Endodermal cell (in vitro differentiated cells): ENCODE measurements around the gene TOLLIP. TPM values are rescaled to one million over a fixed set of nuclear protein-coding genes. Genes with fewer than 3 reads are reported as not detected.

Experiments used
- DNase-seq: peaks from one replicate; pipeline ENCODE4 v3.0.0-alpha.2; 2017
- H3K27ac ChIP-seq: 2 replicates; pipeline ENCODE4 v1.5.1; 2013; ENCODE audit warnings: mild to moderate bottlenecking, low read depth, low read length, moderate library complexity
- H3K27me3 ChIP-seq: 2 replicates; pipeline ENCODE4 v1.6.1; 2013; ENCODE audit warnings: mild to moderate bottlenecking, low read length, moderate library complexity; ENCODE audit not compliant: insufficient read depth, control insufficient read depth, poor library complexity, severe bottlenecking
- H3K36me3 ChIP-seq: 2 replicates; pipeline ENCODE4 v1.7.0; 2013; ENCODE audit warnings: mild to moderate bottlenecking, low read length, moderate library complexity; ENCODE audit not compliant: control insufficient read depth, insufficient read depth
- H3K4me1 ChIP-seq: one replicate; pipeline ENCODE4 v1.7.0; 2013; ENCODE audit warnings: low read length; ENCODE audit not compliant: control insufficient read depth, insufficient read depth
- H3K4me3 ChIP-seq: 2 replicates; pipeline ENCODE4 v1.5.1; 2013; ENCODE audit warnings: mild to moderate bottlenecking, low read length, moderate library complexity
- H3K9ac ChIP-seq: 2 replicates; pipeline ENCODE4 v1.6.1; 2013; ENCODE audit warnings: mild to moderate bottlenecking, low read length, moderate library complexity; ENCODE audit not compliant: poor library complexity, severe bottlenecking; ENCODE audit errors: extremely low read depth
- H3K9me3 ChIP-seq: 2 replicates; pipeline ENCODE4 v1.6.1; 2013; ENCODE audit warnings: mild to moderate bottlenecking, low read length, moderate library complexity; ENCODE audit not compliant: control insufficient read depth
- H3K27ac Mint-ChIP-seq: 2 replicates; pipeline ENCODE4 v1.8.0; 2020; ENCODE audit warnings: mixed read lengths
- H3K27me3 Mint-ChIP-seq: 2 replicates; pipeline ENCODE4 v1.8.0; 2021; ENCODE audit warnings: mild to moderate bottlenecking, mixed read lengths; ENCODE audit not compliant: insufficient read depth
- H3K36me3 Mint-ChIP-seq: 2 replicates; pipeline ENCODE4 v1.8.0; 2020; ENCODE audit warnings: low read depth, mixed read lengths
- H3K4me1 Mint-ChIP-seq: 2 replicates; pipeline ENCODE4 v1.8.0; 2020; ENCODE audit warnings: mixed read lengths
- H3K4me3 Mint-ChIP-seq: 2 replicates; pipeline ENCODE4 v1.8.0; 2020; ENCODE audit warnings: mild to moderate bottlenecking, moderate library complexity, mixed read lengths
- H3K9me3 Mint-ChIP-seq: 2 replicates; pipeline ENCODE4 v1.8.0; 2020; ENCODE audit warnings: mild to moderate bottlenecking, mixed read lengths
- CTCF ChIP-seq: fragments of 200-600 bp; sonication (generic); conservative IDR thresholded peaks from 2 replicates; pipeline ENCODE4 v1.5.0; 2021; ENCODE audit warnings: antibody characterized with exemption, mild to moderate bottlenecking
- WGBS, 2 experiments: methylation state at CpG; one replicate each; pipeline versions ENCODE4 v1.1.5 to v1.1.7; 2013; ENCODE audit warnings: missing lambda C conversion rate in 2 of 2, mixed read lengths in 1 of 2; ENCODE audit not compliant: insufficient coverage in 1 of 2, insufficient read length in 1 of 2; 5-methylcytosine and 5-hydroxymethylcytosine counted together
- total RNA-seq, 2 donors: library from RNA; stranded (reverse); fragmentation: NEBNext Ultra II Directional in 1 of 2; extraction: Animal tissue kit (Norgen Biotek cat#: 25700) in 1 of 2; gene quantifications; 2 replicates in 1 of 2; 3 replicates in 1 of 2; pipeline ENCODE4 v1.2.1, GENCODE V29; 2021

The TOLLIP gene
- total RNA-seq, 2 donors from 2014 or later, result 34.3 to 37.4 TPM

GRCh38 chr11:1242289-1242688, 67.1 kb downstream of the TOLLIP start:
- no peak overlapping the region for H3K27ac Mint-ChIP-seq
- H3K27ac ChIP-seq, result no peak overlapping the region
- no peaks in the 10 kb centered on the region for H3K36me3 Mint-ChIP-seq
- no peaks in the 10 kb centered on the region for H3K27me3 ChIP-seq
- H3K9me3 Mint-ChIP-seq, result peaks cover 40% of the 10 kb centered on the region
- H3K4me1 ChIP-seq, result no peaks in the 10 kb centered on the region
- no peaks in the 10 kb centered on the region for H3K27me3 Mint-ChIP-seq
- no peak for DNase-seq
- H3K9ac ChIP-seq, result no peak overlapping the region
- no peaks in the 10 kb centered on the region for H3K36me3 ChIP-seq
- H3K4me3 Mint-ChIP-seq, result no peak overlapping the region
- H3K4me3 ChIP-seq, result no peak overlapping the region
- 86 to 89% methylated on average over 7 to 20 of the region's 20 CpGs for WGBS, 2 experiments
- no peak for TF ChIP-seq CTCF
- H3K9me3 ChIP-seq, result no peaks in the 10 kb centered on the region
- H3K4me1 Mint-ChIP-seq, result no peaks in the 10 kb centered on the region

GRCh38 chr11:1241706-1242105, 67.7 kb downstream of the TOLLIP start:
- H3K4me1 Mint-ChIP-seq, result no peaks in the 10 kb centered on the region
- Histone ChIP-seq H3K27ac (no peak overlapping the region), H3K4me3 (no peak overlapping the region), H3K9me3 (no peaks in the 10 kb centered on the region), H3K4me1 (no peaks in the 10 kb centered on the region), H3K36me3 (no peaks in the 10 kb centered on the region), H3K9ac (no peak overlapping the region), H3K27me3 (no peaks in the 10 kb centered on the region)
- H3K9me3 Mint-ChIP-seq, result peaks cover 36% of the 10 kb centered on the region
- TF ChIP-seq CTCF, result no peak
- H3K4me3 Mint-ChIP-seq, result no peak overlapping the region
- no peak for DNase-seq
- H3K27ac Mint-ChIP-seq, result no peak overlapping the region
- 87 to 90% methylated on average over 9 to 20 of the region's 20 CpGs for WGBS, 2 experiments
- no peaks in the 10 kb centered on the region for H3K27me3 Mint-ChIP-seq
- H3K36me3 Mint-ChIP-seq, result no peaks in the 10 kb centered on the region

- WGBS, 2 experiments, result 85 to 92% methylated on average over 10 to 25 of the region's 25 CpGs
- Histone ChIP-seq H3K27ac (no peak overlapping the region), H3K9ac (no peak overlapping the region), H3K4me1 (no peaks in the 10 kb centered on the region), H3K4me3 (no peak overlapping the region), H3K27me3 (no peaks in the 10 kb centered on the region), H3K9me3 (no peaks in the 10 kb centered on the region), H3K36me3 (no peaks in the 10 kb centered on the region)
- Mint-ChIP-seq H3K4me1 (no peaks in the 10 kb centered on the region), H3K36me3 (no peaks in the 10 kb centered on the region), H3K27me3 (no peaks in the 10 kb centered on the region), H3K9me3 (peaks cover 27% of the 10 kb centered on the region), H3K4me3 (no peak overlapping the region), H3K27ac (no peak overlapping the region)
- no peak for DNase-seq
- TF ChIP-seq CTCF, result no peak
Measured at GRCh38 chr11:1240771-1241170, 68.7 kb downstream of the TOLLIP start.
